ELF-1 (cell line): Measurements from ENCODE around the gene ADPRHL1.

ENCODE experiments used
- DNase-seq: peaks from one replicate; pipeline ENCODE4 v3.0.0-alpha.2; 2016; ENCODE audit warnings: low read depth, low spot score

The ADPRHL1 gene

GRCh38 chr13:113417836-113418721 lies 35.2 kb downstream of the ADPRHL1 start:
- DNase-seq, result no peak

- peak; percentile 1 for DNase-seq
These were observed 36.1 kb downstream of the ADPRHL1 start for GRCh38 chr13:113417008-113417751.

- no peak for DNase-seq
These were observed 37.5 kb downstream of the ADPRHL1 start for GRCh38 chr13:113415825-113416224.

- DNase-seq, result no peak
These were observed 38.3 kb downstream of the ADPRHL1 start for GRCh38 chr13:113415032-113415431.

- no peak for DNase-seq
These were observed 39.0 kb downstream of the ADPRHL1 start for GRCh38 chr13:113414335-113414734.

GRCh38 chr13:113413898-113414282 lies 39.4 kb downstream of the ADPRHL1 start:
- DNase-seq, result no peak

GRCh38 chr13:113413178-113413897 lies 40.0 kb downstream of the ADPRHL1 start:
- DNase-seq, result peak; percentile 56

- no peak for DNase-seq
These were observed 40.8 kb downstream of the ADPRHL1 start for GRCh38 chr13:113412440-113412839.

- DNase-seq, result peak; percentile 35
These were observed 41.9 kb downstream of the ADPRHL1 start for GRCh38 chr13:113411216-113412023.

GRCh38 chr13:113410472-113411201 lies 42.7 kb downstream of the ADPRHL1 start:
- peak; percentile 20 for DNase-seq

GRCh38 chr13:113408562-113408961 lies 44.7 kb downstream of the ADPRHL1 start:
- no peak for DNase-seq

- peak; percentile 4 for DNase-seq
These were observed 45.5 kb downstream of the ADPRHL1 start for GRCh38 chr13:113407531-113408393.

- peak; percentile 1 for DNase-seq
These were observed 46.2 kb downstream of the ADPRHL1 start for GRCh38 chr13:113407103-113407530.

- no peak for DNase-seq
These were observed 46.8 kb downstream of the ADPRHL1 start for GRCh38 chr13:113406321-113407102.

- DNase-seq, result peak; percentile 3
These were observed 47.6 kb downstream of the ADPRHL1 start for GRCh38 chr13:113405481-113406300.

GRCh38 chr13:113404723-113405471 lies 48.4 kb downstream of the ADPRHL1 start:
- peak; percentile 4 for DNase-seq

GRCh38 chr13:113404366-113404722 lies 48.9 kb downstream of the ADPRHL1 start:
- DNase-seq, result no peak
